Endothelial cell of umbilical vein (primary cell): ENCODE measurements around the gene NEURL1B.

Source experiments
- EZH2 ChIP-seq: IDR thresholded peaks from 2 replicates; pipeline ENCODE4 v1.6.1; 2012; ENCODE audit warnings: borderline replicate concordance, low read depth, mild to moderate bottlenecking, moderate library complexity, low read length, inconsistent platforms; ENCODE audit not compliant: severe bottlenecking
- FOS ChIP-seq: IDR thresholded peaks from 2 replicates; pipeline ENCODE4 v1.6.1; 2011; ENCODE audit warnings: mild to moderate bottlenecking, low read length, moderate library complexity, borderline replicate concordance; ENCODE audit not compliant: insufficient read depth
- JUN ChIP-seq: IDR thresholded peaks from 2 replicates; pipeline ENCODE4 v1.6.1; 2011; ENCODE audit warnings: borderline replicate concordance, low read depth; ENCODE audit not compliant: insufficient read length, insufficient read depth
- MAX ChIP-seq: IDR thresholded peaks from 2 replicates; pipeline ENCODE4 v1.6.1; 2011; ENCODE audit not compliant: insufficient read depth, insufficient read length
- MYC ChIP-seq: IDR thresholded peaks from one replicate; pipeline ENCODE4 v1.6.1; 2011; ENCODE audit warnings: mild to moderate bottlenecking, low read depth, low read length
- POLR2A ChIP-seq: IDR thresholded peaks from 2 replicates; pipeline ENCODE4 v1.6.1; 2012; ENCODE audit warnings: low read depth, mild to moderate bottlenecking, control low read depth, low read length
- POLR2AphosphoS5 ChIP-seq: IDR thresholded peaks from 2 replicates; pipeline ENCODE4 v1.6.1; 2012; ENCODE audit warnings: low read depth, mild to moderate bottlenecking, control low read depth, low read length, moderate library complexity; ENCODE audit not compliant: insufficient read depth
- TF ChIP-seq, protein P1 (sequence below), 2 donors: IDR thresholded peaks; 1 replicate in 1 of 2; 2 replicates in 1 of 2; pipeline ENCODE4 v1.5.1; 2011; ENCODE audit warnings: low read length in 2 of 2, mild to moderate bottlenecking in 2 of 2, moderate library complexity in 2 of 2, control low read depth in 1 of 2, inconsistent platforms in 1 of 2, low read depth in 1 of 2; ENCODE audit not compliant: insufficient read depth in 1 of 2; ENCODE audit errors: extremely low read depth in 1 of 2

DNA sequence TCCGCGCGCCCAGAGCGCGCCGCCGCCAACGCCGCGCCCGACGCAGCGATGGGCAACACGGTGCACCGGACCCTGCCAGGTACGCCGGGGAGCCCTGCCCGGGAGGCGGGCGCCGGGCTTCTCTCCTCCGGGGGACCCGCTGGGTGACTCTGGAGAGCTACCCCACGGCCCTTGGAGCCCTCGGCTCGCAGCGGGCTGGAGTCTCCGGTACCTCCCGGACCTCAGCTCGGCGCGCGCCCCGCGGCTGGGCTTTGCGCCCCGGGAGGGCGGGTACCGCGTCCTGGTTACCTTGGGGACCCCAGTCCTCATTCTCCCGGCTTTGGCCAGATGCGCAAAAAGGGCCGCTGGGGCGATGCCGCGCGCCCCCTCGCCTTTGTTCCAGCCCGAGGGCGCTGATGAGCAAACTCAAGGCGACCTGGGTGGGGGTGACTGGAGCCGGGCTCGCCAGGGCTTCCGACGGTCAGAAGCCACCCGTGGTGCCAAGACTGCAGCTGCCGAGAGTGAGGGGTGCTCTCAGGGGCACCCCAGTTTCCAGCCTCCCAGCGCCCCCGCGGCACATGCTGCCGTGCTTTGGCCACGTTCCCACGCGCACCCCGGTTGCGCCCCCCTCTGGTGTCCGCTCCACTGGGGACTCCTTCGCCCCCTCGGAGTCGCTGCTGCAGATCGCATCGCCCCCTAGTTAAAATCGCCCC is 442 bp downstream of the NEURL1B start:
- TF ChIP-seq, protein P1, sequence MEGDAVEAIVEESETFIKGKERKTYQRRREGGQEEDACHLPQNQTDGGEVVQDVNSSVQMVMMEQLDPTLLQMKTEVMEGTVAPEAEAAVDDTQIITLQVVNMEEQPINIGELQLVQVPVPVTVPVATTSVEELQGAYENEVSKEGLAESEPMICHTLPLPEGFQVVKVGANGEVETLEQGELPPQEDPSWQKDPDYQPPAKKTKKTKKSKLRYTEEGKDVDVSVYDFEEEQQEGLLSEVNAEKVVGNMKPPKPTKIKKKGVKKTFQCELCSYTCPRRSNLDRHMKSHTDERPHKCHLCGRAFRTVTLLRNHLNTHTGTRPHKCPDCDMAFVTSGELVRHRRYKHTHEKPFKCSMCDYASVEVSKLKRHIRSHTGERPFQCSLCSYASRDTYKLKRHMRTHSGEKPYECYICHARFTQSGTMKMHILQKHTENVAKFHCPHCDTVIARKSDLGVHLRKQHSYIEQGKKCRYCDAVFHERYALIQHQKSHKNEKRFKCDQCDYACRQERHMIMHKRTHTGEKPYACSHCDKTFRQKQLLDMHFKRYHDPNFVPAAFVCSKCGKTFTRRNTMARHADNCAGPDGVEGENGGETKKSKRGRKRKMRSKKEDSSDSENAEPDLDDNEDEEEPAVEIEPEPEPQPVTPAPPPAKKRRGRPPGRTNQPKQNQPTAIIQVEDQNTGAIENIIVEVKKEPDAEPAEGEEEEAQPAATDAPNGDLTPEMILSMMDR (IDR thresholded peaks at IDR 0.05; ENCODE audit: extremely low read depth in 1 of 2, insufficient read depth in 1 of 2, low read depth in 1 of 2, low read length in 2 of 2): peak in 1 of 2 donors; percentile 1
- TF ChIP-seq MYC: no peak
- TF ChIP-seq POLR2A: no peak
- no peak for TF ChIP-seq EZH2
- TF ChIP-seq MAX: no peak
- no peak for TF ChIP-seq POLR2AphosphoS5
- no peak for TF ChIP-seq JUN
- TF ChIP-seq FOS: no peak
